Measurements from ENCODE around the gene SPAG16. TPM values are rescaled to one million over a fixed set of nuclear protein-coding genes. Genes with fewer than 3 reads are reported as not detected.

Gene SPAG16
- total RNA-seq, 1 donor: 56.1 TPM

DNA sequence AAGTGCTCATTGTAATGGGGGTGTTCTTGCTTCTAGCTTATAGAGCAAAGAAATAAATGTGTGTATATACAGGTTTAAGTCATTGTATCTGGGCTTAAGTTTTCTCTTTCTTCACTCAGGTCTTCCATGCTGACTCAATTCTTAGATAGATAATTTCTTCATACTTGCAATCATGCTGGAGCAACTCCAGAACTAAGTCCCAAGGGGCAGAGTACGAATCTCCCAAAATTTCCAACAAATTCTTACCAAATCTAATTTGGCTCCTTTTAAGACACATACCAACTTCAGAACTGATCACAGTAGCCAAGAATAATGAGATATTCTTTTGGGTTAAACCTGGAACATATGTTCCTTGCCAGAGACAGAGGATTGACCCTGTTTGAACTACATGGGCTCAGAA lies 4.3 kb upstream of the SPAG16 start:
- no peak overlapping the region for H3K4me3 ChIP-seq (ENCODE audit: low read depth, low read length)
- DNase-seq (ENCODE audit: low read depth): no peak
- TF ChIP-seq, protein P1, sequence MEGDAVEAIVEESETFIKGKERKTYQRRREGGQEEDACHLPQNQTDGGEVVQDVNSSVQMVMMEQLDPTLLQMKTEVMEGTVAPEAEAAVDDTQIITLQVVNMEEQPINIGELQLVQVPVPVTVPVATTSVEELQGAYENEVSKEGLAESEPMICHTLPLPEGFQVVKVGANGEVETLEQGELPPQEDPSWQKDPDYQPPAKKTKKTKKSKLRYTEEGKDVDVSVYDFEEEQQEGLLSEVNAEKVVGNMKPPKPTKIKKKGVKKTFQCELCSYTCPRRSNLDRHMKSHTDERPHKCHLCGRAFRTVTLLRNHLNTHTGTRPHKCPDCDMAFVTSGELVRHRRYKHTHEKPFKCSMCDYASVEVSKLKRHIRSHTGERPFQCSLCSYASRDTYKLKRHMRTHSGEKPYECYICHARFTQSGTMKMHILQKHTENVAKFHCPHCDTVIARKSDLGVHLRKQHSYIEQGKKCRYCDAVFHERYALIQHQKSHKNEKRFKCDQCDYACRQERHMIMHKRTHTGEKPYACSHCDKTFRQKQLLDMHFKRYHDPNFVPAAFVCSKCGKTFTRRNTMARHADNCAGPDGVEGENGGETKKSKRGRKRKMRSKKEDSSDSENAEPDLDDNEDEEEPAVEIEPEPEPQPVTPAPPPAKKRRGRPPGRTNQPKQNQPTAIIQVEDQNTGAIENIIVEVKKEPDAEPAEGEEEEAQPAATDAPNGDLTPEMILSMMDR (IDR thresholded peaks at IDR 0.05; ENCODE audit: insufficient read depth, low read depth, low read length): no peak

DNA sequence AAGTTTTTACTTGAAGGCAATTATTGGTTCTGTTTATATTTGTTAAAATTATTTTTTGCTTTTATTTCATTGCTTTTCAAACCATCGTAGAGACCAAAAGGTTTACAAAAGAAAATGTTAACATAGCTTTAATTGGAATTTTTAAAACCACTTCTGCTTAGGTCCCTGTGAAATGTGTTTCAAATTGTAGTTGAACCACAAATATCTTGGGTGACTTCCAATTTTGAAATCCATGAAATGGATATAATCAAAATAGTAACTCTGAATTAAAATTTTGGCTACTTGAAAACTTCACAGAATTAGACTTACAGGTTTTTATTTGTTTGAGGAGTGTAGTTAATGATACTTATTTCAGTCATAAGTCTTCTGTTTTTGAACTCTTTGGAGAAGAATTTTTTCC lies 3.1 kb upstream of the SPAG16 start:
- TF ChIP-seq, protein P1 (IDR thresholded peaks at IDR 0.05; ENCODE audit: insufficient read depth, low read depth, low read length): no peak
- H3K4me3 ChIP-seq (ENCODE audit: low read depth, low read length): no peak overlapping the region
- DNase-seq (ENCODE audit: low read depth): peak; percentile 41

DNA sequence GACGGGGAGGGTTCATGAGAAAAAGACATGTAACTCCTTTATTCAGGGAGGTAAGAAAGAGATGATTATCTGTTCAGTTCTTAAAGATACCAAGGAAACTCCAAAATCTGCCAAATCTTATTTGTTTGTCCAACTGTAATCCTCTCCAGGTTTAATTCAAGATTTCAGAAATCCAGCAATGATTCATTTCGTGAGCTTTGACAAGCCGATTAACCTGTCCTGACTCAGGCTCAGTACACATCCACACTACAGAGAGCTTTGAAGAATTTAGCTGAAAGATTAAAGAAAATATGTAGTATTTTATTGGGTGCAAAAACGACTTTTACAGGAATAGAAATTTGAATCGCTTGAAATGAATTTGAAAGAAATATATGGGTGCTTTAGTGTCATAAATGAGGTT lies 1.1 kb downstream of the SPAG16 start:
- no peak for DNase-seq (ENCODE audit: low read depth)
- peak overlapping the region; percentile 86 for H3K4me3 ChIP-seq (ENCODE audit: low read depth, low read length)
- TF ChIP-seq, protein P1 (IDR thresholded peaks at IDR 0.05; ENCODE audit: insufficient read depth, low read depth, low read length): no peak

DNA sequence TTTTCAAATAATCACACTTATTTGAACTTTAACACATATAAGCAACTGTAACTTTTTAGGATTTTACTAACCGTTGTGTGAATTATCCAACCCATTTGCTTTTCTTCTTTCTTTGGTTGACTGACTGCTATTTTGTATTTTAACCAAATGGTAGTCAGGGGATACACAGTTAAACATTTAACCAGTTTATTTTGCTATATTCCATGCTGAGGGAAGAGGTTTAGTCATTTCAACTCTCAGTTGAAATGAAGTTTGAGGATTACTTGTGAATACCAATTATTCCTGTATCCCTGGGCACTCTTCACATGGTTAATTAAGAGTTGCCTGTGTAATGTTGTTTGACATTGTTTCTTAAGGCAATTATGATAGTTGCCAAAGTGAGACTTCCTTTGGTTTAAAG lies 1.9 kb downstream of the SPAG16 start:
- H3K4me3 ChIP-seq (ENCODE audit: low read depth, low read length): no peak overlapping the region
- no peak for DNase-seq (ENCODE audit: low read depth)
- TF ChIP-seq, protein P1 (IDR thresholded peaks at IDR 0.05; ENCODE audit: insufficient read depth, low read depth, low read length): no peak

DNA sequence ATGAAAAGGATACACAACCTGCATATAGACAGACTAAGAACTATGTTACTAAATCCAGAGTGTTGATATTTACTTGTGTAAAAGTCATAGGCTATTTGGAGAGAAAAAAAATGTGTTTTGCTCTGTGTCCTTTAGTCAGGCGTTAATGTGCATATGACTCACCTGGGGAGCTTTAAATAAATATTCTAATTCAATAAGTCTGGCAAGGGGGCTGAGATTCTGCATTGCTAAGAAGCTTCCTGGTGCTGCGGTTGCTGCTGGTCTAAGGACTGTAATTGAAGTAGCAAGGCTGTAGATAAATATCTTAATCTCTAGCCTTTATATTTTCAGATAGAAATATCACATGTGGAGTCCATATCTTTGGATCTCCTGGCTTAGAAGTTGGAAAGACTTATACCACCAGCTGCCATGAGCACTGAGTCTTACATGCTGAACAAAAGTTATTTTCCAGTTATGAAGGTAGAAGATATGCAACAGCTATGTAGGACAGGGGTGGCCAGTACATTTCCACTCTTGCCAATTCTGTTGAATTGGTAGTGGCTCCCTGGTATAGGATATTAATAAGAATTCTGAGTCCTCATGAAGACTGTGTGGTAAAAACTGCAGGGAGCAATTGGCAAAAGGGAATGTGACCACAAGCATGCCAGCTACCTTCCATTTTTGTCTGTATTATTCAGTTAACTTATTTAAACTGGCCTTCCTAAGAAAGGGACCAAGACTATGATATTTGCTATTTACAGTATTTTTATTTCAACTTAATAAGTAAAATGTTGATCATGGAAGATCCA lies 4.8 kb downstream of the SPAG16 start:
- TF ChIP-seq, protein P1 (IDR thresholded peaks at IDR 0.05; ENCODE audit: insufficient read depth, low read depth, low read length): no peak
- no peak for DNase-seq (ENCODE audit: low read depth)

DNA sequence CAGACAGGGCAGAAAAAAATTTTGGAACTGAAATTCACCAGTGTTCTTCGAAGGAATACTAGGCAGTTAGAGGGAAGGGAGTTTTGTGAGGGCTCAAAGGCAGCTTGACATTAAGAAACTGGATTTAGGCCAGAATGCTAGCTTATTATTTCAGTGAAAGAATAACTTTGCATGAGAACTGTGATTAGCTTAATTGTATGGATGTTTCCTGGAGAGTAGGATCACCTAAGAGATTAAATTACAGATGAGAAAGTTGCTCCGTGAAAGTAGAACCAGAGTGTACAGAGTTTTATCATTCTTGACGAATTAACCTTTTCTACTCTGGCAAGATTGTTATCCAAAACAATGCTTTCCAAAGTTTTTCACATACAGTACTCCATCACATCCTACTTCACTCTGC lies 6.2 kb downstream of the SPAG16 start:
- DNase-seq (ENCODE audit: low read depth): no peak
- H3K4me3 ChIP-seq (ENCODE audit: low read depth, low read length): no peak overlapping the region
- TF ChIP-seq, protein P1 (IDR thresholded peaks at IDR 0.05; ENCODE audit: insufficient read depth, low read depth, low read length): no peak

More for the DNA sequence above, 4.8 kb downstream of the SPAG16 start:
- no peak overlapping the region for H3K4me3 ChIP-seq (ENCODE audit: low read depth, low read length)

DNA sequence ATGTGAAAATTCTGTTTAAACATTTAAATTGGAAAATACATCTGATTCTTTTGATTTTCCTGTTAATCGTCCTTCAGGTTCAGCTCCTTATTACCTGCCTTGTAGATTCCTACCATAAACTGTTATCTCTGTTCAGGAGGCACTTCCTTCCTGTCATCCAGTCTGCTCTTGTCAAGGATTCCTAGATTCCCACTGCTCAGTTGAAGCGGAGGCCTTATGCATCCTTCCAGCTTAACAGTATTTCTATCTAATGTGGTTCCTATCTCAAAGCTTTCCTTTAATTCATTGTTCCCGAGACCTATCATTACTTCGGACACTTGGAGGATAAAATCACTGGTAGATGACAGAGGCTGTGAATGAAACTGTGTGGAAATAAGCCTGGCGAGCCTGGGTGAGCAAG lies 12.0 kb downstream of the SPAG16 start:
- DNase-seq (ENCODE audit: low read depth): no peak
- TF ChIP-seq, protein P1 (IDR thresholded peaks at IDR 0.05; ENCODE audit: insufficient read depth, low read depth, low read length): no peak
- no peak overlapping the region for H3K4me3 ChIP-seq (ENCODE audit: low read depth, low read length)

Measured in fibroblast of villous mesenchyme (primary cell).